Measurements from ENCODE around the gene SLC22A2. TPM values are rescaled to one million over a fixed set of nuclear protein-coding genes. Genes with fewer than 3 reads are reported as not detected.
"Not testable (repeated sequence)": the region's sequence is repeated elsewhere in the genome, so short reads cannot be mapped to it uniquely, and the experiment has no call there.

The SLC22A2 gene
- total and polyA plus RNA-seq, 4 donors, result not detected

- Histone ChIP-seq H3K36me3 (ENCODE audit: control insufficient read depth in 4 of 4, insufficient read depth in 3 of 4, low read depth in 1 of 4, low read length in 3 of 4) (no peaks in the 10 kb centered on the region), H3K27ac (ENCODE audit: low read depth in 1 of 2, low read length in 2 of 2) (no peak overlapping the region), H3K4me3 (ENCODE audit: low read depth in 1 of 3, low read length in 3 of 3) (no peak overlapping the region), H3K4me1 (ENCODE audit: control insufficient read depth in 4 of 4, insufficient read depth in 4 of 4, low read length in 3 of 4) (peaks cover 0 to 2% (median 0%) of the 10 kb centered on the region in 4 donors), H3K9me3 (ENCODE audit: control insufficient read depth in 4 of 4, low read length in 3 of 4) (no peaks in the 10 kb centered on the region), H3K9ac (ENCODE audit: low read depth in 1 of 2, low read length in 2 of 2) (no peak overlapping the region), H3K27me3 (ENCODE audit: control insufficient read depth in 4 of 4, insufficient read depth in 4 of 4, low read length in 3 of 4) (no peaks in the 10 kb centered on the region)
- no peak for DNase-seq (ENCODE audit: low spot score)
- 51% methylated on average over 2 of the region's 2 CpGs for WGBS
- TF ChIP-seq RAD21 (IDR thresholded peaks at IDR 0.05), result no peak
- TF ChIP-seq EGR1 (IDR thresholded peaks at IDR 0.05; ENCODE audit: low read depth in 2 of 2), result no peak
- no peak for TF ChIP-seq SP1 (IDR thresholded peaks at IDR 0.05)
- TF ChIP-seq FOXA1 (IDR thresholded peaks at IDR 0.05), result no peak
- TF ChIP-seq HNF4G (IDR thresholded peaks at IDR 0.05), result no peak
- TF ChIP-seq TAF1 (conservative IDR thresholded peaks at IDR 0.05), result no peak
- TF ChIP-seq ATF3 (IDR thresholded peaks at IDR 0.05), result no peak
- TF ChIP-seq JUND (IDR thresholded peaks at IDR 0.05), result no peak
- TF ChIP-seq RXRA (IDR thresholded peaks at IDR 0.05), result no peak
- TF ChIP-seq HNF4A (conservative IDR thresholded peaks at IDR 0.05), result no peak
- no peak for TF ChIP-seq CTCF (IDR thresholded peaks at IDR 0.05; ENCODE audit: low read depth, low read length, missing input control)
- no peak for TF ChIP-seq ZBTB33 (IDR thresholded peaks at IDR 0.05)
- no peak for TF ChIP-seq MAX (IDR thresholded peaks at IDR 0.05)
- no peak for TF ChIP-seq FOXA2 (IDR thresholded peaks at IDR 0.05)
- no peak for TF ChIP-seq NR2F2 (IDR thresholded peaks at IDR 0.05)
Measured at GRCh38 chr6:160238278-160238711, 20.3 kb downstream of the SLC22A2 start.

GRCh38 chr6:160237597-160238275, 20.9 kb downstream of the SLC22A2 start:
- H3K9ac ChIP-seq (ENCODE audit: low read depth in 1 of 2, low read length in 2 of 2); H3K9me3 ChIP-seq (ENCODE audit: control insufficient read depth in 4 of 4, low read length in 3 of 4); H3K4me3 ChIP-seq (ENCODE audit: low read depth in 1 of 3, low read length in 3 of 3); DNase-seq (ENCODE audit: low spot score); H3K27ac ChIP-seq (ENCODE audit: low read depth in 1 of 2, low read length in 2 of 2); H3K27me3 ChIP-seq (ENCODE audit: control insufficient read depth in 4 of 4, insufficient read depth in 4 of 4, low read length in 3 of 4); H3K36me3 ChIP-seq (ENCODE audit: control insufficient read depth in 4 of 4, insufficient read depth in 3 of 4, low read depth in 1 of 4, low read length in 3 of 4); H3K4me1 ChIP-seq (ENCODE audit: control insufficient read depth in 4 of 4, insufficient read depth in 4 of 4, low read length in 3 of 4): not testable (repeated sequence)
- WGBS, result 75% methylated on average over 2 of the region's 2 CpGs

- H3K36me3 ChIP-seq (ENCODE audit: control insufficient read depth in 4 of 4, insufficient read depth in 3 of 4, low read depth in 1 of 4, low read length in 3 of 4); H3K9me3 ChIP-seq (ENCODE audit: control insufficient read depth in 4 of 4, low read length in 3 of 4); H3K27ac ChIP-seq (ENCODE audit: low read depth in 1 of 2, low read length in 2 of 2); H3K4me3 ChIP-seq (ENCODE audit: low read depth in 1 of 3, low read length in 3 of 3); DNase-seq (ENCODE audit: low spot score); H3K4me1 ChIP-seq (ENCODE audit: control insufficient read depth in 4 of 4, insufficient read depth in 4 of 4, low read length in 3 of 4); H3K9ac ChIP-seq (ENCODE audit: low read depth in 1 of 2, low read length in 2 of 2); H3K27me3 ChIP-seq (ENCODE audit: control insufficient read depth in 4 of 4, insufficient read depth in 4 of 4, low read length in 3 of 4): not testable (repeated sequence)
- WGBS, result 75% methylated on average over 2 of the region's 2 CpGs
Measured at GRCh38 chr6:160236235-160236872, 22.3 kb downstream of the SLC22A2 start.

GRCh38 chr6:160233950-160234640, 24.5 kb downstream of the SLC22A2 start:
- not testable (repeated sequence) for H3K27ac ChIP-seq (ENCODE audit: low read depth in 1 of 2, low read length in 2 of 2); H3K9ac ChIP-seq (ENCODE audit: low read depth in 1 of 2, low read length in 2 of 2); H3K4me1 ChIP-seq (ENCODE audit: control insufficient read depth in 4 of 4, insufficient read depth in 4 of 4, low read length in 3 of 4); H3K27me3 ChIP-seq (ENCODE audit: control insufficient read depth in 4 of 4, insufficient read depth in 4 of 4, low read length in 3 of 4); H3K9me3 ChIP-seq (ENCODE audit: control insufficient read depth in 4 of 4, low read length in 3 of 4); H3K4me3 ChIP-seq (ENCODE audit: low read depth in 1 of 3, low read length in 3 of 3); H3K36me3 ChIP-seq (ENCODE audit: control insufficient read depth in 4 of 4, insufficient read depth in 3 of 4, low read depth in 1 of 4, low read length in 3 of 4); DNase-seq (ENCODE audit: low spot score)
- WGBS, result 84% methylated on average over 12 of the region's 12 CpGs

All from liver (tissue), 9 donors.